Right atrium auricular region (tissue), 2 donors: ENCODE results near the gene EFCAB6. TPM values are rescaled to one million over a fixed set of nuclear protein-coding genes. Genes with fewer than 3 reads are reported as not detected.

Source experiments
- DNase-seq: peaks from one replicate; pipeline ENCODE4 v3.0.0-alpha.2; 2019; ENCODE audit warnings: low spot score
- H3K27ac ChIP-seq, 2 donors: fragments of 200-600 bp; sonication (generic); 1 replicate in 1 of 2; 2 replicates in 1 of 2; pipeline ENCODE4 v1.5.1; 2016 to 2019
- H3K27me3 ChIP-seq, 2 donors: fragments of 200-600 bp; sonication (generic); one replicate each; pipeline versions ENCODE4 v1.5.1 to v1.6.0; 2017 to 2019
- H3K36me3 ChIP-seq: fragments of 200-600 bp; sonication (generic); one replicate; pipeline ENCODE4 v1.5.1; 2016
- H3K4me1 ChIP-seq, 2 donors: fragments of 200-600 bp; sonication (generic); one replicate each; pipeline versions ENCODE4 v1.5.1 to v1.6.0; 2017 to 2019
- H3K4me3 ChIP-seq, 2 donors: fragments of 200-600 bp; sonication (generic); 1 replicate in 1 of 2; 2 replicates in 1 of 2; pipeline ENCODE4 v1.5.1; 2017 to 2019; ENCODE audit warnings: mild to moderate bottlenecking in 1 of 2, moderate library complexity in 1 of 2
- H3K9me3 ChIP-seq, 2 donors: fragments of 200-600 bp; sonication (generic); one replicate each; pipeline ENCODE4 v1.5.1; 2019
- CTCF ChIP-seq, 2 donors: fragments of 200-600 bp; sonication (generic); IDR thresholded peaks; one replicate each; pipeline ENCODE4 v1.5.1; 2019; ENCODE audit warnings: antibody characterized with exemption in 2 of 2
- total RNA-seq, 2 donors: library from RNA; depleted of rRNA; stranded (reverse); fragments of >200 nt; gene quantifications; one replicate each; pipeline ENCODE4 v1.1.0, GENCODE V29; 2016

EFCAB6 gene
- total RNA-seq, 2 donors from 2014 or later, result 1.5 TPM

GRCh38 chr22:43544289-43544673, 267.8 kb downstream of the EFCAB6 start:
- Histone ChIP-seq H3K27ac (no peak overlapping the region), H3K4me3 (no peak overlapping the region), H3K4me1 (no peaks in the 10 kb centered on the region), H3K36me3 (no peaks in the 10 kb centered on the region), H3K9me3 (no peaks in the 10 kb centered on the region), H3K27me3 (no peaks in the 10 kb centered on the region)
- DNase-seq, result no peak
- TF ChIP-seq CTCF (IDR thresholded peaks at IDR 0.05), result no peak

- Histone ChIP-seq H3K36me3 (no peaks in the 10 kb centered on the region), H3K4me3 (no peak overlapping the region), H3K9me3 (no peaks in the 10 kb centered on the region), H3K27ac (no peak overlapping the region), H3K27me3 (no peaks in the 10 kb centered on the region), H3K4me1 (no peaks in the 10 kb centered on the region)
- no peak for TF ChIP-seq CTCF (IDR thresholded peaks at IDR 0.05)
- no peak for DNase-seq
Observed at GRCh38 chr22:43543522-43544288, 268.4 kb downstream of the EFCAB6 start.

- H3K4me1 ChIP-seq, result no peaks in the 10 kb centered on the region
- no peaks in the 10 kb centered on the region for H3K36me3 ChIP-seq
- no peak overlapping the region for H3K27ac ChIP-seq
- H3K9me3 ChIP-seq, result no peaks in the 10 kb centered on the region
- no peak for TF ChIP-seq CTCF (IDR thresholded peaks at IDR 0.05)
- H3K27me3 ChIP-seq, result no peaks in the 10 kb centered on the region
- no peak for DNase-seq
- H3K4me3 ChIP-seq, result no peak overlapping the region
Observed at GRCh38 chr22:43542681-43543521, 269.2 kb downstream of the EFCAB6 start.

GRCh38 chr22:43541462-43542407, 270.4 kb downstream of the EFCAB6 start:
- H3K27ac ChIP-seq, result no peak overlapping the region
- no peak for DNase-seq
- no peaks in the 10 kb centered on the region for H3K27me3 ChIP-seq
- no peak for TF ChIP-seq CTCF (IDR thresholded peaks at IDR 0.05)
- no peaks in the 10 kb centered on the region for H3K36me3 ChIP-seq
- peaks cover 0 to 4% of the 10 kb centered on the region in 2 donors for H3K9me3 ChIP-seq
- no peaks in the 10 kb centered on the region for H3K4me1 ChIP-seq
- no peak overlapping the region for H3K4me3 ChIP-seq

GRCh38 chr22:43541022-43541421, 271.1 kb downstream of the EFCAB6 start:
- Histone ChIP-seq H3K36me3 (no peaks in the 10 kb centered on the region), H3K9me3 (peaks cover 0 to 6% of the 10 kb centered on the region in 2 donors), H3K4me1 (no peaks in the 10 kb centered on the region), H3K27me3 (no peaks in the 10 kb centered on the region), H3K27ac (no peak overlapping the region), H3K4me3 (no peak overlapping the region)
- DNase-seq, result no peak
- TF ChIP-seq CTCF (IDR thresholded peaks at IDR 0.05), result no peak
